Measurements from ENCODE around the gene GIGYF1.
A peak's percentile ranks its signal among the peaks of the same experiment; 100 is the strongest.
"Not testable (repeated sequence)": the region's sequence is repeated elsewhere in the genome, so short reads cannot be mapped to it uniquely, and the experiment has no call there.

GIGYF1 gene

GRCh38 chr7:100721505-100721812 lies 27.4 kb upstream of the GIGYF1 start:
- no peak for DNase-seq (ENCODE audit: low read depth)
- H3K4me3 ChIP-seq (ENCODE audit: low read depth, low read length): no peak overlapping the region
- TF ChIP-seq MAX (IDR thresholded peaks at IDR 0.05; ENCODE audit: low read depth, low read length): no peak
- TF ChIP-seq, protein P1, sequence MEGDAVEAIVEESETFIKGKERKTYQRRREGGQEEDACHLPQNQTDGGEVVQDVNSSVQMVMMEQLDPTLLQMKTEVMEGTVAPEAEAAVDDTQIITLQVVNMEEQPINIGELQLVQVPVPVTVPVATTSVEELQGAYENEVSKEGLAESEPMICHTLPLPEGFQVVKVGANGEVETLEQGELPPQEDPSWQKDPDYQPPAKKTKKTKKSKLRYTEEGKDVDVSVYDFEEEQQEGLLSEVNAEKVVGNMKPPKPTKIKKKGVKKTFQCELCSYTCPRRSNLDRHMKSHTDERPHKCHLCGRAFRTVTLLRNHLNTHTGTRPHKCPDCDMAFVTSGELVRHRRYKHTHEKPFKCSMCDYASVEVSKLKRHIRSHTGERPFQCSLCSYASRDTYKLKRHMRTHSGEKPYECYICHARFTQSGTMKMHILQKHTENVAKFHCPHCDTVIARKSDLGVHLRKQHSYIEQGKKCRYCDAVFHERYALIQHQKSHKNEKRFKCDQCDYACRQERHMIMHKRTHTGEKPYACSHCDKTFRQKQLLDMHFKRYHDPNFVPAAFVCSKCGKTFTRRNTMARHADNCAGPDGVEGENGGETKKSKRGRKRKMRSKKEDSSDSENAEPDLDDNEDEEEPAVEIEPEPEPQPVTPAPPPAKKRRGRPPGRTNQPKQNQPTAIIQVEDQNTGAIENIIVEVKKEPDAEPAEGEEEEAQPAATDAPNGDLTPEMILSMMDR (IDR thresholded peaks at IDR 0.05; ENCODE audit: low read depth, low read length): no peak
- no peak for TF ChIP-seq POLR2A (IDR thresholded peaks at IDR 0.05; ENCODE audit: extremely low read depth, insufficient read length)
- no peak for TF ChIP-seq MYC (IDR thresholded peaks at IDR 0.05; ENCODE audit: low read depth, low read length)

DNA sequence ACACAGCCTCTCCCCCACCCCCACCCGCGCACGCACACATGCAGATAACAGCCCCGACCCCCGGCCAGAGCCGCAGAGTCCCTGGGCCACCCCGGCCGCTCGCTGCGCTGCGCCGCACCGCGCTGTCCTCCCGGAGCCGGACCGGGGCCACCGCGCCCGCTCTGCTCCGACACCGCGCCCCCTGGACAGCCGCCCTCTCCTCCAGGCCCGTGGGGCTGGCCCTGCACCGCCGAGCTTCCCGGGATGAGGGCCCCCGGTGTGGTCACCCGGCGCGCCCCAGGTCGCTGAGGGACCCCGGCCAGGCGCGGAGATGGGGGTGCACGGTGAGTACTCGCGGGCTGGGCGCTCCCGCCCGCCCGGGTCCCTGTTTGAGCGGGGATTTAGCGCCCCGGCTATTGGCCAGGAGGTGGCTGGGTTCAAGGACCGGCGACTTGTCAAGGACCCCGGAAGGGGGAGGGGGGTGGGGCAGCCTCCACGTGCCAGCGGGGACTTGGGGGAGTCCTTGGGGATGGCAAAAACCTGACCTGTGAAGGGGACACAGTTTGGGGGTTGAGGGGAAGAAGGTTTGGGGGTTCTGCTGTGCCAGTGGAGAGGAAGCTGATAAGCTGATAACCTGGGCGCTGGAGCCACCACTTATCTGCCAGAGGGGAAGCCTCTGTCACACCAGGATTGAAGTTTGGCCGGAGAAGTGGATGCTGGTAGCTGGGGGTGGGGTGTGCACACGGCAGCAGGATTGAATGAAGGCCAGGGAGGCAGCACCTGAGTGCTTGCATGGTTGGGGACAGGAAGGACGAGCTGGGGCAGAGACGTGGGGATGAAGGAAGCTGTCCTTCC lies 26.8 kb upstream of the GIGYF1 start:
- no peak for DNase-seq (ENCODE audit: low read depth)
- TF ChIP-seq MYC (IDR thresholded peaks at IDR 0.05; ENCODE audit: low read depth, low read length) (no peak), POLR2A (IDR thresholded peaks at IDR 0.05; ENCODE audit: extremely low read depth, insufficient read length) (no peak), MAX (IDR thresholded peaks at IDR 0.05; ENCODE audit: low read depth, low read length) (no peak)
- TF ChIP-seq, protein P1 (IDR thresholded peaks at IDR 0.05; ENCODE audit: low read depth, low read length): no peak
- no peak overlapping the region for H3K4me3 ChIP-seq (ENCODE audit: low read depth, low read length)

DNA sequence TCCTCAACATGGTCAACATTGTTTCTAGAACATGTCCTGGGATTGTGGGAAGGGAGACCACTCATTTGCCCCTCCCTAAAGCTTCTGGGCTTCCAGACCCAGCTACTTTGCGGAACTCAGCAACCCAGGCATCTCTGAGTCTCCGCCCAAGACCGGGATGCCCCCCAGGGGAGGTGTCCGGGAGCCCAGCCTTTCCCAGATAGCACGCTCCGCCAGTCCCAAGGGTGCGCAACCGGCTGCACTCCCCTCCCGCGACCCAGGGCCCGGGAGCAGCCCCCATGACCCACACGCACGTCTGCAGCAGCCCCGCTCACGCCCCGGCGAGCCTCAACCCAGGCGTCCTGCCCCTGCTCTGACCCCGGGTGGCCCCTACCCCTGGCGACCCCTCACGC lies 26.2 kb upstream of the GIGYF1 start, which contains the start of gene EPO:
Gene EPO, plus strand, starts transcription at position 190 of the 392 bp plus-strand sequence. CDS start 513 bp downstream, outside the sequence.
- H3K4me3 ChIP-seq (ENCODE audit: low read depth, low read length): no peak within 1 kb of the TSS
- no peak for DNase-seq (ENCODE audit: low read depth)
- TF ChIP-seq, protein P1 (IDR thresholded peaks at IDR 0.05; ENCODE audit: low read depth, low read length): no peak
- TF ChIP-seq MYC (IDR thresholded peaks at IDR 0.05; ENCODE audit: low read depth, low read length) (no peak), POLR2A (IDR thresholded peaks at IDR 0.05; ENCODE audit: extremely low read depth, insufficient read length) (no peak), MAX (IDR thresholded peaks at IDR 0.05; ENCODE audit: low read depth, low read length) (no peak)

DNA sequence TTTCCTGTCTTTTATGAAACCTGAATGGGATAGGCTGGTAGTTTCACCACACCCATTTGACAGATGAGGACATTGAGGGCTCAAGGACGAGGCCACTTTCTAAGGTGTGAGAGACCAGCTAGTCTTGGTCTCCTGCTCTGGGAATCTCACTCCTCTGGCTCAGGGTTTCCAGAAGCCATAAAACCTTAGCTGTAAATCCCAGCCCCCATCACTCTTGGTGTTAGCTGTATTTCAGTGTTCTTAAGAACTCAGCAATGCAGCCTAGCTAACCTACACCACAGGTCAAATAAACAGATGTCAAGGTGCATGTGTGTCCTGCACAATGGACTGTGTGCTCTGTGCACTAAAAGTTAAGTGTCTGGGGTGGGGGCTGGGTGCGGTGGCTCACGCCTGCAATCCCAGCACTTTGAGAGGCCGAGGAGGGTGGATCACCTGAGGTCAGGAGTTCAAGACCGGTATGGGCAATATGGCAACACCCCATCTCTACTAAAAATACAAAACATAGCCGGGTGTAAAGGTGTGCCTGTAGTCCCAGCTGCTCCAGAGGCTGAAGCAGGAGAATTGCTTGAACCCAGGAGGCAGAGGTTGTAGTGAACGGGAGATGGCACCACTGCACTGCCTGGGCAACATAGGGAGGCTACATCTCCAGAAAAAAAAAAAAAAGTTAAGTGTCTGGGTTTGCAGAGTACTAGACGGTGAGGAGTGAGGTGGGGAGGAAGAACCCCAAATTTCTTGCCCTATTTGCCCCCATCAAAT lies 25.7 kb upstream of the GIGYF1 start:
- H3K4me3 ChIP-seq (ENCODE audit: low read depth, low read length): no peak overlapping the region
- DNase-seq (ENCODE audit: low read depth): peak; percentile 50
- TF ChIP-seq, protein P1 (IDR thresholded peaks at IDR 0.05; ENCODE audit: low read depth, low read length): no peak
- TF ChIP-seq MAX (IDR thresholded peaks at IDR 0.05; ENCODE audit: low read depth, low read length) (no peak), MYC (IDR thresholded peaks at IDR 0.05; ENCODE audit: low read depth, low read length) (no peak), POLR2A (IDR thresholded peaks at IDR 0.05; ENCODE audit: extremely low read depth, insufficient read length) (no peak)

GRCh38 chr7:100717073-100717472 lies 23.0 kb upstream of the GIGYF1 start:
- H3K4me3 ChIP-seq (ENCODE audit: low read depth, low read length); DNase-seq (ENCODE audit: low read depth): not testable (repeated sequence)

DNA sequence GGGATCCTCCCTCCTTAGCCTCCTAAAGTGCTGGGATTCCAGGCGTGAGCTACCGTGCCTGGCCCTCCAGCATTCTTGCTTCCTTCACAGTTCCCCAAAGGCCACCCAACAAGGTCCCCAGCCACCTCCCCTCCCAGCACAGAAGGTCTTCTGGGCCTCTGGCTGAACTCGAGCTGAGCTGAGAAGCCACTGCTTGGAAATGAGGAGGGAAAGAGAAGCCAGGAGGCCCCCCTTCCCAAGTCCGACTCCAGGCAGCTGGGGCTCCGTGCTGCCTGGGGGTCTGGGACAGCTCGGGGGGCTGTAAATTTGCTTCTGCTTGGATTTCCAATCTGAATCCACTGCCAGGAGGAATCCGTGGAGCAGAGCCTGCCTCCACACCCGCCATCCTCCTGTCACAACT lies 20.7 kb upstream of the GIGYF1 start:
- DNase-seq (ENCODE audit: low read depth): no peak
- TF ChIP-seq, protein P1 (IDR thresholded peaks at IDR 0.05; ENCODE audit: low read depth, low read length): no peak
- TF ChIP-seq MAX (IDR thresholded peaks at IDR 0.05; ENCODE audit: low read depth, low read length): no peak
- no peak for TF ChIP-seq MYC (IDR thresholded peaks at IDR 0.05; ENCODE audit: low read depth, low read length)
- TF ChIP-seq POLR2A (IDR thresholded peaks at IDR 0.05; ENCODE audit: extremely low read depth, insufficient read length): no peak
- H3K4me3 ChIP-seq (ENCODE audit: low read depth, low read length): no peak overlapping the region
